Measurements from ENCODE around the gene IL31RA.

DNA sequence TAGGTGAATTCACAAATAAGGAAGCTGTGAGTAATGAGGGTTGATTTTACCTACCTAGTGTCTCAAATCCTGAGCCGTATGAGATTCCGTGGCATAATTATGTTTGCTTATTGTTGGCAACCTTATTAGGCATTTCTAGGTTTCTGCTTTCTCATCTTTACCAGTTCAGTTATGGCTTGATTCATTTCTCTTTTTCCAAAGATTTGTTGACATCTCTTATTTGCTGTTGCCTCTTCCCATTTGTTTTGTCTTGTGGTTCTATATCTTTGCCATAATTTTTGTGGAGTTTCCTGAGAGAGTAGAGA lies 470 bp downstream of the IL31RA start:
- TF ChIP-seq TAF1 (IDR thresholded peaks at IDR 0.05; ENCODE audit: borderline replicate concordance, insufficient read depth, low read length) (no peak), SIN3A (IDR thresholded peaks at IDR 0.05; ENCODE audit: borderline replicate concordance, insufficient read depth, low read length) (no peak), POLR2AphosphoS5 (IDR thresholded peaks at IDR 0.05; ENCODE audit: low read depth, low read length) (no peak), FOXP2 (optimal IDR thresholded peaks at IDR 0.05; ENCODE audit: borderline replicate concordance, extremely low read depth, extremely low read length, insufficient read depth) (no peak)
- TF ChIP-seq, protein P1, sequence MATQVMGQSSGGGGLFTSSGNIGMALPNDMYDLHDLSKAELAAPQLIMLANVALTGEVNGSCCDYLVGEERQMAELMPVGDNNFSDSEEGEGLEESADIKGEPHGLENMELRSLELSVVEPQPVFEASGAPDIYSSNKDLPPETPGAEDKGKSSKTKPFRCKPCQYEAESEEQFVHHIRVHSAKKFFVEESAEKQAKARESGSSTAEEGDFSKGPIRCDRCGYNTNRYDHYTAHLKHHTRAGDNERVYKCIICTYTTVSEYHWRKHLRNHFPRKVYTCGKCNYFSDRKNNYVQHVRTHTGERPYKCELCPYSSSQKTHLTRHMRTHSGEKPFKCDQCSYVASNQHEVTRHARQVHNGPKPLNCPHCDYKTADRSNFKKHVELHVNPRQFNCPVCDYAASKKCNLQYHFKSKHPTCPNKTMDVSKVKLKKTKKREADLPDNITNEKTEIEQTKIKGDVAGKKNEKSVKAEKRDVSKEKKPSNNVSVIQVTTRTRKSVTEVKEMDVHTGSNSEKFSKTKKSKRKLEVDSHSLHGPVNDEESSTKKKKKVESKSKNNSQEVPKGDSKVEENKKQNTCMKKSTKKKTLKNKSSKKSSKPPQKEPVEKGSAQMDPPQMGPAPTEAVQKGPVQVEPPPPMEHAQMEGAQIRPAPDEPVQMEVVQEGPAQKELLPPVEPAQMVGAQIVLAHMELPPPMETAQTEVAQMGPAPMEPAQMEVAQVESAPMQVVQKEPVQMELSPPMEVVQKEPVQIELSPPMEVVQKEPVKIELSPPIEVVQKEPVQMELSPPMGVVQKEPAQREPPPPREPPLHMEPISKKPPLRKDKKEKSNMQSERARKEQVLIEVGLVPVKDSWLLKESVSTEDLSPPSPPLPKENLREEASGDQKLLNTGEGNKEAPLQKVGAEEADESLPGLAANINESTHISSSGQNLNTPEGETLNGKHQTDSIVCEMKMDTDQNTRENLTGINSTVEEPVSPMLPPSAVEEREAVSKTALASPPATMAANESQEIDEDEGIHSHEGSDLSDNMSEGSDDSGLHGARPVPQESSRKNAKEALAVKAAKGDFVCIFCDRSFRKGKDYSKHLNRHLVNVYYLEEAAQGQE (IDR thresholded peaks at IDR 0.05; ENCODE audit: insufficient read depth in 1 of 2, low read depth in 2 of 2, low read length in 2 of 2) = no peak

Data from PFSK-1 (cell line).